ENCODE data around the gene CCDC88C. TPM values are rescaled to one million over a fixed set of nuclear protein-coding genes. Genes with fewer than 3 reads are reported as not detected.

Gene CCDC88C
- total RNA-seq, 1 donor from 2014 or later, result 9.2 TPM

GRCh38 chr14:91350813-91351511 is 66.7 kb downstream of the CCDC88C start:
- DNase-seq (ENCODE audit: low spot score in 2 of 2), result no peak
- Histone ChIP-seq H3K4me1 (no peaks in the 10 kb centered on the region), H3K9me3 (no peaks in the 10 kb centered on the region), H3K27ac (no peak overlapping the region), H3K36me3 (no peaks in the 10 kb centered on the region), H3K4me3 (no peak overlapping the region), H3K27me3 (no peaks in the 10 kb centered on the region)
- TF ChIP-seq CTCF (IDR thresholded peaks at IDR 0.05), result no peak
- intact Hi-C loops (cut with DNase I), result no loop called here

- H3K27ac ChIP-seq, result no peak overlapping the region
- no peak for TF ChIP-seq CTCF (IDR thresholded peaks at IDR 0.05)
- intact Hi-C loops (cut with DNase I), result no loop called here
Observed at GRCh38 chr14:91350483-91350812, 67.2 kb downstream of the CCDC88C start.

GRCh38 chr14:91349481-91350074 is 68.0 kb downstream of the CCDC88C start:
- Histone ChIP-seq H3K9me3 (no peaks in the 10 kb centered on the region), H3K36me3 (no peaks in the 10 kb centered on the region), H3K27ac (no peak overlapping the region), H3K27me3 (no peaks in the 10 kb centered on the region), H3K4me3 (no peak overlapping the region), H3K4me1 (no peaks in the 10 kb centered on the region)
- no peak for DNase-seq (ENCODE audit: low spot score in 2 of 2)
- no peak for TF ChIP-seq CTCF (IDR thresholded peaks at IDR 0.05)
- intact Hi-C loops (cut with DNase I), result no loop called here

More at GRCh38 chr14:91350483-91350812, 67.2 kb downstream of the CCDC88C start:
- no peaks in the 10 kb centered on the region for H3K27me3 ChIP-seq
- H3K9me3 ChIP-seq, result no peaks in the 10 kb centered on the region
- no peak overlapping the region for H3K4me3 ChIP-seq
- H3K36me3 ChIP-seq, result no peaks in the 10 kb centered on the region
- H3K4me1 ChIP-seq, result no peaks in the 10 kb centered on the region
- no peak for DNase-seq (ENCODE audit: low spot score in 2 of 2)

- intact Hi-C loops (cut with DNase I), result no loop called here
- no peaks in the 10 kb centered on the region for H3K4me1 ChIP-seq
- H3K4me3 ChIP-seq, result no peak overlapping the region
- no peak for DNase-seq (ENCODE audit: low spot score in 2 of 2)
- no peaks in the 10 kb centered on the region for H3K36me3 ChIP-seq
- H3K27me3 ChIP-seq, result no peaks in the 10 kb centered on the region
- H3K27ac ChIP-seq, result no peak overlapping the region
- H3K9me3 ChIP-seq, result no peaks in the 10 kb centered on the region
- TF ChIP-seq CTCF (IDR thresholded peaks at IDR 0.05), result no peak
Observed at GRCh38 chr14:91348845-91349465, 68.7 kb downstream of the CCDC88C start.

GRCh38 chr14:91346838-91347173 is 70.8 kb downstream of the CCDC88C start:
- no peak overlapping the region for H3K4me3 ChIP-seq
- intact Hi-C loops (cut with DNase I), result no loop called here
- H3K27me3 ChIP-seq, result no peaks in the 10 kb centered on the region
- no peak for DNase-seq (ENCODE audit: low spot score in 2 of 2)
- no peaks in the 10 kb centered on the region for H3K4me1 ChIP-seq
- H3K36me3 ChIP-seq, result no peaks in the 10 kb centered on the region
- TF ChIP-seq CTCF (IDR thresholded peaks at IDR 0.05), result no peak
- no peaks in the 10 kb centered on the region for H3K9me3 ChIP-seq
- no peak overlapping the region for H3K27ac ChIP-seq

All from ascending aorta (tissue), 2 donors.